PC-3 (cell line): ENCODE results near the gene NRBF2. TPM values are rescaled to one million over a fixed set of nuclear protein-coding genes. Genes with fewer than 3 reads are reported as not detected.
A peak's percentile ranks its signal among the peaks of the same experiment; 100 is the strongest.

Experiments
- ATAC-seq: fragments of 200-7000 bp; cut with Tn5 transposase; 2 replicates; pipeline ENCODE4 v1.9.1; 2020; ENCODE audit warnings: mild to moderate bottlenecking, moderate library complexity
- BruUV-seq: library from RNA; stranded (reverse); fragments of 400-500 nt; replicated peaks from 2 replicates; lab custom pipeline; 2021; lab: Mats Ljungman, UMichigan
- CTCF ChIA-PET: fragments of 300-600 bp; sonication (Branson Sonifier 250); formaldehyde crosslinking; loops from one replicate; lab custom pipeline; 2022; ENCODE audit warnings: antibody characterized with exemption; lab: Charles Lee
- POLR2A ChIA-PET: fragments of 300-600 bp; sonication (Branson Sonifier 250); formaldehyde crosslinking; loops from one replicate; lab custom pipeline; 2022; ENCODE audit warnings: antibody characterized with exemption; ENCODE audit not compliant: unreplicated experiment; lab: Charles Lee
- DNase-seq: peaks from one replicate; pipeline ENCODE4 v3.0.0-alpha.2; 2015
- H2AFZ ChIP-seq: fragments of 300-600 bp; sonication (generic); 2 replicates; pipeline ENCODE4 v1.6.0; 2016; ENCODE audit warnings: antibody characterized with exemption, low read length
- H3F3A ChIP-seq: fragments of 300-600 bp; sonication (generic); one replicate; pipeline ENCODE4 v1.6.0; 2017; ENCODE audit warnings: antibody characterized with exemption, low read length, control low read depth, mild to moderate bottlenecking; ENCODE audit not compliant: unreplicated experiment
- H3K27ac ChIP-seq: fragments of 300-600 bp; sonication (generic); 2 replicates; pipeline ENCODE4 v1.5.1; 2016; ENCODE audit warnings: mild to moderate bottlenecking, low read length
- H3K27me3 ChIP-seq: fragments of 300-600 bp; sonication (generic); 2 replicates; pipeline ENCODE4 v1.6.1; 2016; ENCODE audit warnings: low read length, mixed read lengths
- H3K36me3 ChIP-seq: fragments of 300-600 bp; sonication (generic); 2 replicates; pipeline ENCODE4 v1.6.1; 2016; ENCODE audit warnings: low read depth, mixed run types, low read length, mixed read lengths
- H3K4me1 ChIP-seq: fragments of 300-600 bp; sonication (generic); 2 replicates; pipeline ENCODE4 v1.5.1; 2016; ENCODE audit warnings: low read length; ENCODE audit not compliant: insufficient read depth
- H3K4me2 ChIP-seq: fragments of 300-600 bp; sonication (generic); 2 replicates; pipeline ENCODE4 v1.6.0; 2016; ENCODE audit warnings: low read length
- H3K4me3 ChIP-seq: fragments of 300-600 bp; sonication (generic); 2 replicates; pipeline ENCODE4 v1.5.1; 2016; ENCODE audit warnings: mild to moderate bottlenecking, low read length, mixed read lengths
- H3K79me2 ChIP-seq: fragments of 300-600 bp; sonication (generic); 2 replicates; pipeline ENCODE4 v1.6.1; 2017; ENCODE audit warnings: low read length, mixed read lengths
- H3K9ac ChIP-seq: fragments of 300-600 bp; sonication (generic); 2 replicates; pipeline ENCODE4 v1.6.0; 2016; ENCODE audit warnings: mild to moderate bottlenecking, low read length
- H3K9me2 ChIP-seq: fragments of 300-600 bp; sonication (generic); replicated peaks from 2 replicates; pipeline ENCODE4 v1.6.1; 2016; ENCODE audit warnings: mixed run types, low read length, mixed read lengths
- H3K9me3 ChIP-seq: fragments of 300-600 bp; sonication (generic); 2 replicates; pipeline ENCODE4 v1.6.1; 2016; ENCODE audit warnings: low read length, mixed read lengths
- H4K20me1 ChIP-seq: fragments of 300-600 bp; sonication (generic); 2 replicates; pipeline ENCODE4 v1.6.1; 2016; ENCODE audit warnings: low read length, mixed read lengths
- EZH2 ChIP-seq: fragments of 300-600 bp; sonication (generic); IDR thresholded peaks from one replicate; pipeline ENCODE4 v1.6.1; 2017; ENCODE audit warnings: antibody characterized with exemption, mild to moderate bottlenecking, low read length; ENCODE audit not compliant: unreplicated experiment
- EZH2phosphoT487 ChIP-seq: fragments of 300-600 bp; sonication (generic); IDR thresholded peaks from 2 replicates; pipeline ENCODE4 v1.6.1; 2018; ENCODE audit warnings: mild to moderate bottlenecking, antibody characterized with exemption, low read length, borderline replicate concordance
- intact Hi-C: fragments of 100-400 bp; cut with micrococcal nuclease; formaldehyde crosslinking; loops from 2 replicates; pipeline ENCODE4 v1.9.0; 2023
- total RNA-seq: library from RNA; depleted of rRNA; stranded (reverse); fragments of >200 nt; gene quantifications from 2 replicates; pipeline ENCODE4 v1.2.3, GENCODE V29; 2014
- TF ChIP-seq, protein P1 (sequence below): fragments of 300-600 bp; sonication (generic); conservative IDR thresholded peaks from 2 replicates; pipeline ENCODE4 v1.5.1; 2017; ENCODE audit warnings: antibody characterized with exemption, low read depth, mild to moderate bottlenecking, low read length

NRBF2 gene
- total RNA-seq, 1 experiment from 2014 or later: 44.4 TPM

- ChIA-PET CTCF (no interaction called here), POLR2A (interaction anchor here (0.7 kb wide), 1 partner anchor 349 kb away, joined by 3 read pairs; no protein-coding TSS in a partner anchor)
- Histone ChIP-seq H4K20me1 (no peaks in the 10 kb centered on the region), H3K9me2 (no peaks in the 10 kb centered on the region), H3K4me1 (peaks cover 22% of the 10 kb centered on the region), H3K4me2 (peak overlapping the region; percentile 67), H3K9ac (peak overlapping the region; percentile 3; the same call in 1 of the 2 replicates), H3K9me3 (no peaks in the 10 kb centered on the region), H3F3A (no peaks in the 10 kb centered on the region), H3K27ac (peak overlapping the region; percentile 54), H3K36me3 (no peaks in the 10 kb centered on the region), H3K27me3 (no peaks in the 10 kb centered on the region), H3K4me3 (peak overlapping the region; percentile 9; the same call in 1 of the 2 replicates), H3K79me2 (no peaks in the 10 kb centered on the region), H2AFZ (peak overlapping the region; percentile 56)
- DNase-seq (peak; percentile 92), ATAC-seq (peak; percentile 77)
- TF ChIP-seq EZH2 (no peak), EZH2phosphoT487 (no peak)
- TF ChIP-seq, protein P1, sequence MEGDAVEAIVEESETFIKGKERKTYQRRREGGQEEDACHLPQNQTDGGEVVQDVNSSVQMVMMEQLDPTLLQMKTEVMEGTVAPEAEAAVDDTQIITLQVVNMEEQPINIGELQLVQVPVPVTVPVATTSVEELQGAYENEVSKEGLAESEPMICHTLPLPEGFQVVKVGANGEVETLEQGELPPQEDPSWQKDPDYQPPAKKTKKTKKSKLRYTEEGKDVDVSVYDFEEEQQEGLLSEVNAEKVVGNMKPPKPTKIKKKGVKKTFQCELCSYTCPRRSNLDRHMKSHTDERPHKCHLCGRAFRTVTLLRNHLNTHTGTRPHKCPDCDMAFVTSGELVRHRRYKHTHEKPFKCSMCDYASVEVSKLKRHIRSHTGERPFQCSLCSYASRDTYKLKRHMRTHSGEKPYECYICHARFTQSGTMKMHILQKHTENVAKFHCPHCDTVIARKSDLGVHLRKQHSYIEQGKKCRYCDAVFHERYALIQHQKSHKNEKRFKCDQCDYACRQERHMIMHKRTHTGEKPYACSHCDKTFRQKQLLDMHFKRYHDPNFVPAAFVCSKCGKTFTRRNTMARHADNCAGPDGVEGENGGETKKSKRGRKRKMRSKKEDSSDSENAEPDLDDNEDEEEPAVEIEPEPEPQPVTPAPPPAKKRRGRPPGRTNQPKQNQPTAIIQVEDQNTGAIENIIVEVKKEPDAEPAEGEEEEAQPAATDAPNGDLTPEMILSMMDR: no peak
- no TSS peak for BruUV-seq
- intact Hi-C loops: loop anchor here (5.0 kb wide), 1 partner anchor 1589 kb away; no protein-coding TSS in a partner anchor
Measured at GRCh38 chr10:63106111-63106755, 26.9 kb upstream of the NRBF2 start.

DNA sequence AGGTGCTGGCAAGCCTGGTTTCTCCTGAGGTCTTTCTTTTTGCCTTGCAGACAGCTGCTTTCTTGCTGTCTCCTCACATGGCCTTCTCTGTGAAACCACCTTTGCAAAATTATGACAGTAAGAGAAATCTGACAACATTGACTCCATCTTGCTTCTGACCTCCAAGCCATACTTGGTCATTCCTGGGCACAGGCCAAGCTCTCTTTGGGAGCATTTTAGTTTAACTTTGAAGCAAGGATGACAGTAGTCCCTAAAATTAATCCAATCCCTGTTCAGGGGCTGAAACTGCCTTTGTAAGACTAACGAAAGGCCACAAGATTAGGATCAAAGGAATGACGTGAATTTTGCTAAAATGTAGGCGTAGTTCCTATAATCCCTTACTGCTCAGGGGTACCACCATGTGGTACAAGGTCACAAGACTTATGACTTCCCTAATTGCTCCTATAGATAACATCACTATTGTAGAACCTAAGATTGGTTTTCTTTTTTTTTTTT is 25.1 kb upstream of the NRBF2 start:
- Histone ChIP-seq H3K36me3 (no peaks in the 10 kb centered on the region), H3K79me2 (no peaks in the 10 kb centered on the region), H3K4me2 (no peak overlapping the region), H3K27ac (no peak overlapping the region), H3K27me3 (no peaks in the 10 kb centered on the region), H3K9me2 (no peaks in the 10 kb centered on the region), H3F3A (no peaks in the 10 kb centered on the region), H3K9ac (no peak overlapping the region), H3K4me3 (no peak overlapping the region), H2AFZ (no peak overlapping the region), H3K4me1 (peaks cover 17% of the 10 kb centered on the region), H3K9me3 (no peaks in the 10 kb centered on the region), H4K20me1 (no peaks in the 10 kb centered on the region)
- ChIA-PET POLR2A (no interaction called here), CTCF (no interaction called here)
- TF ChIP-seq EZH2 (no peak), EZH2phosphoT487 (no peak)
- TF ChIP-seq, protein P1: no peak
- intact Hi-C loops: loop anchor here (5.0 kb wide), 1 partner anchor 1591 kb away; no protein-coding TSS in a partner anchor
- ATAC-seq (no peak), DNase-seq (no peak)
- BruUV-seq: no TSS peak

GRCh38 chr10:63110940-63111339 is 22.2 kb upstream of the NRBF2 start:
- no TSS peak for BruUV-seq
- H3K79me2 ChIP-seq: no peaks in the 10 kb centered on the region
- no peaks in the 10 kb centered on the region for H3K9me3 ChIP-seq
- no peaks in the 10 kb centered on the region for H3K36me3 ChIP-seq
- ATAC-seq (no peak), DNase-seq (no peak)
- no peak for TF ChIP-seq EZH2phosphoT487
- TF ChIP-seq, protein P1: no peak
- no peak for TF ChIP-seq EZH2
- no peaks in the 10 kb centered on the region for H3K9me2 ChIP-seq
- ChIA-PET POLR2A (no interaction called here), CTCF (no interaction called here)
- H2AFZ ChIP-seq: no peak overlapping the region
- H3K27me3 ChIP-seq: no peaks in the 10 kb centered on the region
- H3K27ac ChIP-seq: no peak overlapping the region
- peaks cover 19% of the 10 kb centered on the region for H3K4me1 ChIP-seq
- no peak overlapping the region for H3K9ac ChIP-seq
- H3K4me3 ChIP-seq: no peak overlapping the region
- intact Hi-C loops: no loop called here
- no peak overlapping the region for H3K4me2 ChIP-seq
- no peaks in the 10 kb centered on the region for H3F3A ChIP-seq
- no peaks in the 10 kb centered on the region for H4K20me1 ChIP-seq
